HG03469 (cell line): ENCODE data around the gene ARHGAP15.
"Not testable (repeated sequence)": the region's sequence is repeated elsewhere in the genome, so short reads cannot be mapped to it uniquely, and the experiment has no call there.

Experiments used
- ATAC-seq: cut with Tn5 transposase; IDR thresholded peaks from one replicate; pipeline ENCODE4 v1.9.1; 2021; ENCODE audit warnings: mild to moderate bottlenecking, moderate library complexity, moderate number of reproducible peaks; ENCODE audit not compliant: unreplicated experiment

Gene ARHGAP15

DNA sequence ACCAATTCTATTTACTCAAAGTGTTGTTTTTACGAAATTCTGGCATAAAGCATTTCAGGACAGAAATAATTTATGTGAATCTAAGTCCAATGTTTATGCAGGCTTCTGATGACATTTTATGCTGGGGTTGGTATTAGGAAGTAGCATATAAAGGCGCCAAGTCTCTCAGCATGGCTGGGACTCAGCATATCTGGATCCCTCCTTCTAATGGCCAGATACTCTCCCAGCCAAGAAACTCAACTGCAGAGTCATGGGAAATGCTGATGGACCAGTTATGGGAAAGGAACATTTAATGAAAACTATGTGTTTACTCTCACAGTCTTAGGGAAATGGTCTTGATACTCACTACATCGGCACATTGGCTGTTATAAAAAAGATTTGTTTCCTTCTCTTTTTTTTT is 392.2 kb downstream of the ARHGAP15 start:
- ATAC-seq: no peak

DNA sequence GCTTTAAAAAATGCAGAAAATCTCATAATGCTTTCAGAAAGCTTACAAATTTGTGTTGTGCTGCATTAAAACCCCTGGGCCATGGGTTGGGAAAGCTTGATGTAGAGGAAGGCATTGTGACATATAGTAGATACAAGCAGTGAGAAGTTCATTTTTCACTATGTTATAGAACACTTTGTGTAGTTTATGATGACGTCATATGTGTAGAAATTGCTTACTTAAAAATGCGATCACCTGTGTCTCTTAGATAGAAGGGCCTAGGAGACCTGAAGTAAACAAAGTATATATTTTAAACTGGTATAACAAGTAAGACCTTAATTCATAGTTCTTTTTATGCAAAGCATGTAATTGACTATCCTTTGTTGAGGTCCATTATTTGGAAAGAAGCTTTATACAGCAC is 393.5 kb downstream of the ARHGAP15 start:
- ATAC-seq: no peak

DNA sequence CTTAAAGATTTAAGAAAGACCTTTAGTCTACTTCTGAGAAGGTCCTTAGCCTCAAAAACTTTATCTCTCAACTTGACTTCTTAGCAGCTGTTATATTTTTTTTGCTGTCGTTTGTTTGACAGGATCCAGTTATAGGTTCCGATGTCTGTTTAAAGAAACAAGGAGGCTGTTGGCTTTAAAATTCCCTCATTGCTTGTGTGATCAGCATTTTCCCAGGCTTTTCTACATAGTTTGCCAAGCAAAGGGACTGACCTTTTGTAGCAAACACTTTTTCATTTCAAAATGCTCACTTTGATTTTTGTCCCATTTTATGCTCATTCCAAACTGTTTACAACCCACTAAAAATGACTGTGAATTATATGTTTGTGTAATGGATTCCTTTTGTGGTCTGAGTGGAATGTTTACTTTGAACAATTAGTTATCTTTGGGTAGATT is 394.9 kb downstream of the ARHGAP15 start:
- no peak for ATAC-seq

DNA sequence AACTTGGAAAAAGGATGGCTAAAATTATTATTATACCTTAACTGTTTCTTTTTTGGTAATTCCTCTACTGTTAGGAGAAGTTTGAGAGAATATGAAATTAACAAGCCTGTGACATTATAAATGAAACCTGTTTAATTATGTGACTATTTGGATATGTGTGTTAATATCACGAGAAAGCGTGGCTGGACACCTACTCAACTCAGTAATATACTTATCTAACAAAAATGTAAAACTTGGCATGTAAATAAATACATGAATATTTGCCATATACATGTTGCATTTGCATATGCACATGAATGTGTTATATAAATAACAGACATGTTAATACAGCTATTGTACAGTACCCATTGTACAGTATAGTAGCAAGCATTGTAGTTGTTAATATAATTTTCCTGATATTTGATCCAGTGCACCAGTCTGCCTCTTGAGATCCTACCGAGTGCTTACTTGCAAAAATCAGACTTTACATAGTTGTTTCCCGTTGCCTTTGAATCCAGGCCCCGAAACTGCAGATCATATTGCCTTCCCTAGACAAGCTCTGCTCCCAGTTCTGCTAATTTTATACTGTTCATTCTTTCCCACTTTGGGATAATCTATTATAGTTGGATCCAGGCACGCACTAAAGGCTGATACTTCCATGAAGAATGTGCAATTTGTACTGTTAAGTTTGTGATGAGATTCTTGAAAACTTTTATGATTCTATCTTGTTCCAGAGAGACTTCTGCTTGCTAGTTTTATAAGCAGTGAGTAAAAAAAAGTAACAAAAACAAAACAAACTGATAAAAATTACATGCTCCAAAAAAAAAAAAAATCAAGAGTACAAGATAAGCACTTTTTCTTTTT is 395.6 kb downstream of the ARHGAP15 start:
- no peak for ATAC-seq

DNA sequence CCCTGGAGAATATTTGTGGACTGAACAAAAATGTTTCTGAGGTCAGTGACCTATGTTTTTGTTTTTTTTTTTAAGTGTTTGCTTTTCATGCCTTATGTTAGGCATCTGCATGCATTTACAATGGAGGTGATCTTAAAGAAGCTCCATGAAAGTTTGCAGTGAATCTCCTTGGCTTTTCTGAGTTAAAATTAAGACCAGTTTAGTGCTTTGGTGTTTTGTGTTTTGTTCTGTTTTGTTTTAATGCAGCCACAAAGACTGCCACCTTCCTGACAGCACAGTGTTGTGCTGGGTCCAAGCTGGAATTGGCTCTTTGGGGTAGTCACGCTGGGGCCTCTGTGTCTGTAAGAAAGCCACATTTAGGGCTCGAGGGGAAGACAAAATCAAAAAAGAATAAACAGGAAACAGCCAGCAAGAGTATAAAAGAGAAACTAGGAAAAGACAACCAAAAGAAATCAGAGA is 396.2 kb downstream of the ARHGAP15 start:
- ATAC-seq: no peak

DNA sequence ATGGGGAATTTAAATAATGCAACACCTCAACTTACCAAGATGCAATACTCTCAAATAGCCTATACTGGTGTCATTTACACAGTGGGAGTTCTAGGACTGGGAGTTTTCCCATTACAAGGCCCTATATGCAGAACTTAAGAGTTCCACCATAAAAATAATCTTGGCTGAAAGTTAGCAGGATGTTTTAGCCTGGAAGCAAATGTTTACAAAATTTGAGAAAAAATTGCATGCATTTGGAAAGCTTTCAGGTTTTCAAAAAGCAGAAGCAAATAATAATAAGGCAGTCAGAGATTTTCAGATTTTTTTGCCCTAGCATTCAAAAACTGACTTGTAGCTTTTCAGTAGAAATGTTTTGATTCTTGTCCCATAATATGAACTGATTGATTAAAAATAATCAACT is 397.3 kb downstream of the ARHGAP15 start:
- no peak for ATAC-seq

DNA sequence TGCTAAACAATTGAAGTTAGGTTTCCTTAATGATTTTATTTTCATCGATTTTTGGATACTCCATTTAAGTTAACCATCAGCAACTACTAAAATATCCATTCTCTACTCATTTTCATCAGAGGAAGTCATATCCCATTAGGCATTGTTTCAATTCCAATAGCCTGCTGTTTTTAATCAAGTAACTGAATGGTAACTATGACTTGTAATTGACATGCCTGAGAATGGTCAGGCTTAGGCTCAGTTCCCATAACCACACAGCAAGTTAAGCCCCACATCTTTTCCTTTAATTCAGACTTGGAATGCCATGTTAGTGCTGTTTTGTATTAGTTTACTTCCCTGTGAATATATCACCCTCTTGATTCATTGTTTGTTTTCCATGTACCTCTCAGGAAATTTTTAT is 398.8 kb downstream of the ARHGAP15 start:
- no peak for ATAC-seq

DNA sequence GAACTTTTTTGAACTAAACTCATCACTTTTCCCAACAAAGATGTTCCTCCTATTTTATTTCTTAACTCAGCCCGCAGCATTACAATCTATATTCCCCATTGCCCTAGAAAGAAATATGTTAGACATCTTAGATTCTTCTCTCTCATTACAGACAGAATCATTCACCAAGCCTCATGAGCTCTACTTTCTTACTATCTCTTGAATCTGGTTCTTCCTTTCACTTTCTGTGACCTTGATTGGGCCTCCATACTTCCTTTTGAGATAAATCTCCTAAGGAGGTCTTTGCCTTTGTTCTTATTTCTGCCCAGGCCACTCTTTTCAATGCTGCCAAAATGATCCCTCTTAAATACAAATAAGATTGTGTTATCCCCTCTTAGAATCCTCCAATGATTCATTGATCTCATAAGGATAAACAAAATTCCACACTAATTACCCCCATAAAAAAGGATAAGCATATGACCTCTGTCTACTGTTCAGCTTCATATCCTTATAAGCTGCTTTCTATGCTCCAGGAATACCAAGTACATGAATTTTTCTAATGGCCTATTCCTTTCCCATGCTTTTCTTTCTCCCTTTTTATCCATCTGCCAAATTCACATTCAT is 400.0 kb downstream of the ARHGAP15 start:
- no peak for ATAC-seq

DNA sequence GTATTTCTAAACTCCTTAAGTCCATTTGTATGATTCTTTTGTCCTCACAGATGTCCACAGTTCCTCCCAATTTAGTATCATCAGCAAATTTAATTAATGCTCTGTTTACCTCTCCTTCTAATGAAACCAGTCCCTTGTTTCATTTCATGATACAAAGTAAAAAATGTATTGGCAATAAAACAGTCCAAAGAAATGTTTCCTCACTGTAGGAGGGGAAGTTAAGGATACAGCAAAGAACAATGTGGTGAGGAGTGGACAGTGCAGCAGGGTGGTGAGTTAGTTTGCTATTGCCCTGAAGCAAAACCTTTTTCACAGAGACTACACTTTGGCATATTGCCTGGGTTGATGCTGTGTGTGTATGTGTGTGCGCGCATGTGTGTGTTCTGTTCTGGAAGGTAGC is 401.5 kb downstream of the ARHGAP15 start:
- no peak for ATAC-seq

DNA sequence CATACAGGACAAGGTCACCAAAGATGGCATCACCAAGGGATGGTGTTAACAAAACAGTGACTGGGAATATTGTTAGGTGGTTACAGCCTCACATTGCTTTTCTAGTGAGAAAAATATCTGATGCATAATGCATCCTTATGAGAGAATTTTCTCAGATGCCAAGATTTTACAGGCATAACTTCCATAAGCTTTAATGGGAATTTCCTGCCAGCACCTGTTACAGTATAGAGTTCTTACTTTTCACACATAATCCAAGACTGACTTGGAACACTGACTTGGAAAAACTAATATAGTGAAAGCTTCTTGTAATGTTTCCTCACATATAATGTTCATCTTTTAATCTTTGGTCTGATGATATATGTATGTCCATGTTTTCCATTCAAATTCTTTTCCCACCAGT is 402.8 kb downstream of the ARHGAP15 start:
- no peak for ATAC-seq

DNA sequence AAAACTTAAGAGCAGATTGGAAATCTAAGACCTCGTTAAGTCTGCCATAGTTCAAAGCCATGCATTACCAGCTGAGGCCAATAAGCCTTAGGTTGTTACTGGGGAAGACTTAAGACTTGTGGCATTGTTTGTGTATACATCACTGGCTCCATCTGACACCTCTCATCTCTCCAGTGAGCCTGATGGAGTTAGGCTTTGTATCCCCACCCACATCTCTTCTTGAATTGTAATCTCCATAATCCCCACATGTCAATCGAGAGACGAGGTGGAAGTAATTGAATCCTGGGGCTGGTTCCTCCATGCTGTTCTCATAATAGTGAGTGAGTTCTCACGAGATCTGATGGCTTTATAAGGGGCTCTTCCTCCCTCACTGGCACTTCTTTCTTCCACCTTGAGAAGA is 404.6 kb downstream of the ARHGAP15 start:
- ATAC-seq: no peak

DNA sequence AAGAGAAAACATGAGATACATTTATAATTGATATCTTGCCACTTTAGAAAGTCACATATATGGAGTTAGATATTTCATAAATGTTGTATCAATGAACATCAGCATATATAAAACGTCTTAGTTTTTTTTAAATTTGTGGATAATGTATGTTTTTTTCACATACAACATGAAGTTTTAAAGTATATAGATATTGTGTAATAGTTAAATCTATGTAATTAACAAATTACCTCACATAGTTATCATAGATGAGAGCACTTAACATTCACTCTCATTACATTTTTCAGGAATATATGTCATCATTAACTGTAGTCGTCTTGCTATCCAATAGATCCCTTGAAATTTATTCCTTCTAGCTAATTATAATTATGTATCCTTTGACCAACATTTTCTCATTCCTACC is 406.6 kb downstream of the ARHGAP15 start:
- ATAC-seq: no peak

DNA sequence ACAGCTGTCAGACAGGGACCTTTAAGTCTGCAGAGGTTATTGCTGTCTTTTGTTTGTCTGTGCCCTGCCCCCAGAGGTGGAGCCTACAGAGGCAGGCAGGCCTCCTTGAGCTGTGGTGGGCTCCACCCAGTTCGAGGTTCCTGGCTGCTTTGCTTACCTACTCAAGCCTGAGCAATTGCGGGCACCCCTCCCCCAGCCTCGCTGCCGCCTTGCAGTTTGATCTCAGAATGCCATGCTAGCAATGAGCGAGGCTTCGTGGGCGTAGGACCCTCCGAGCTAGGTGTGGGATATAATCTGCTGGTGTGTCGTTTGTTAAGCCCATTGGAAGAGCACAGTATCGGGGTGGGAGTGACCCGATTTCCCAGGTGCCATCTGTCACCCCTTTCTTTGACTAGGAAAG is 412.7 kb downstream of the ARHGAP15 start:
- ATAC-seq: not testable (repeated sequence)

DNA sequence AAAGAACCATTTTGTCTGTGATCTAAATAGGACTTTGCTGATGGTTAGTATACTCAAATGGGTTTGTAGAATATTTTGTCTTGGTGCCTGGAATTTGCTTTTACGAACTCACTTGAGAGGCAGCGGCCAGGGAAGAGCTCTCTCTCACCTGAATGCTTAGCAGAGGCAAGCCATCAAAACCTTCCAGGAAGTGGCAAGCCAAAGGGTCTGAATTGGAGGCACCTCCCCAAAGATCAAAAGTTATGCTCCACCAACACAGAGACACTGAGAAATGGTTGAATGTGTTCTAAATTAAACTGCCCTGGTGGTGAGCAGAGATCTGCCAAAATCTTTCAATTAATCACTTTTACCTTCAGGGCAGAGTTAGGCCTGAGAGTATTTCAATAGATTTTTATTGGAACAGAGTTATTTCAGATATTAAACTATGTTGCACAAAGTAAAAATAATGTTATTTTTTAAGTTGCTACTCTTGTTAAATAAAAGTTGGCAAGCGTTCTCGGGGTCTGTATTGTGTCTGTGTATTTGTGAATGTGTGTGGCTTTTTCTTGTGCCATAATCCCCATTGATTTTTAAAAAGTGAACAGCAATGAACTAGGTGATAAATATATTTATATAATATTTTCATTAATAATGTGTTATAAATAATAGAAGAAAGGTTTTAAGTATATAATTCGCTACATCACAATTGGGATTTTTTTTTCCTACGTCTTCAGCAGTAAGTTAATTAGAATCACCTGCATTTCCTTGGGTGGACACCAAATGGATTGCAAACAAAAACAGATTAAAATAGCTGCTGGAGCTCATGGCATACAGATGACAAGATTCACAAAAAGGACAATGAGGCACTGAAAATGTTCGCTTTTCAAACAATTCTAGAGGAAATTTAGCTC is 416.1 kb downstream of the ARHGAP15 start:
- ATAC-seq: no peak

DNA sequence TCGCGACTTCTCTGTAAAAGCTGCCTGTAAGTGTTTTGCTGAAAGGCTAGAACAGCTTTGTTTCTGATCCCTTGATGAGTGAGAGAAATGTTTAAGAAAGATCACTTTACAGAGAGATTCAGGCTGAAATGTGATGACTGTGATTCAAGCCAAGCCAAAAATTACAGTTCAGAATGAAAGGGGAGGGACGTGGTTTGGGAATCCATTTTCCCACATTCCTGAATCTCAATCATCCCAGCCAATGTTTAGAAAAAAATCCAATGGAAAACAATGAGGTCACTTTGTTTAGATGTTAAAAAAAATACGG is 416.7 kb downstream of the ARHGAP15 start:
- ATAC-seq: no peak

DNA sequence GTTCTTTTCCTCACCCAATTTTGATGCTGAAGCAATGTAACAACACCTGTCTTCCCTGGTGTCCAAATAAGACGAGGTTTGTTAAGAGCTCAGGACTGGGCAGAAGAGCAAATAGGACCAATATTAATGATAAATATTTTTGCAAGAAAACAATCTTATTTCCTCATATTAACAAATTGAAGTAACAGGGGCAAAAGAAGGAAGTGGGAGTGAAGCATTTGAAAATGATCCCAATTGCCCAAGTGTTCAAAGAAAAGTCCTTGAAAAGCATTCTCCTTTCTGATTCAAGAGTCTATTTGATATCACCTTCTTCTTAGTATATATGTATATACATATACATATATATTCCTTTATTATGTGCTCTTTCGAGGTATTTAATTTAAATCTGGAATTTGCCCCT is 418.8 kb downstream of the ARHGAP15 start:
- ATAC-seq: no peak

DNA sequence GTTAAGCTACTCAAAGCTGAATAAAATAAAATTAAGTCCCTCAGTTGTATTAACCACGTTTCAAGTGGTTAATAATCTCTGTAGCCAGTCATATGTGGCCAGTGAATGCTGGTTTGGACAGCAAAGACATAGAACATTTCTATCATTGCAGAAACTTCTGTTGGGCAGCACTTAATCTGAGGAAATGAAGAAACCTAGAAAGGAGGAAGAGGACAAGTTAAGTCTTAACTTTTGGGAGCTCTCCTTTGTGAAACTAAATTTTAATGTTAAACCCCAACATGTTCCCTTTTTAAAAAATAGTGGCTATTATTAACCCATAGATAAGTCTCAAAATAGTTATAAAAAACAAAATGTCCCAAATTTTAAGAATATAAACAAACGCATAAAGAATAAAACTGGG is 421.3 kb downstream of the ARHGAP15 start:
- ATAC-seq: no peak

DNA sequence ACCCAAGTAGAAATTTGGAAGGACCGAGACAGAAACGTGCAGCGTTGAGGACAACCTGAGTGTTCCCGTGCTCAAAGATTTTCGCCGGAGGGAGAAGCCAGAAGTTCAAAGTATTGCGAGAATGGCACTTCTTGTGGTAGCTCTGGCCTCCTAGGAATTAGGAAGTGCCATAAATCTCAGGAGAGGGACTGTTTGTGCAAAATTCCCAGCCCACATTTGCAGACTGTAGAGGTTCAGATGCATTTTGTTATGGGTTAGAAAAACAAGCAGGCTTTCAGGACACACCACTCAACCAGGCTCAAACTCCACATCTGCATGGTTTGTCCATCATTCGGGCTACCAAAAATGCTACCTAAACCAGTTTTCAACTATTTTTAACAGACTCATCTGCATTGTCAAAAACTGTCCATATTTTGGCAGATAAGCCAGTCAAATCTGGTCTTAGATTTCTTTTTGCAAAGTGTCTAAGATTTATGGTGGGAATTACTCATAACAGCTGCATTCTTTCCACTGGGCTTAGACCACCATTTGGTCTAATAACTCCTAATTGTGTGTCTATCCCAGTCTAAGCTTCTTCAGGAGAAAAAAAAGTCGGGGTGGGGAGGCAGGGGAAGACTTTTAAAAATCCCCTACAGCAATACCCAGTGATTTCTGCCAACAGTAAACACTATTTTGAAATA is 422.9 kb downstream of the ARHGAP15 start:
- no peak for ATAC-seq

DNA sequence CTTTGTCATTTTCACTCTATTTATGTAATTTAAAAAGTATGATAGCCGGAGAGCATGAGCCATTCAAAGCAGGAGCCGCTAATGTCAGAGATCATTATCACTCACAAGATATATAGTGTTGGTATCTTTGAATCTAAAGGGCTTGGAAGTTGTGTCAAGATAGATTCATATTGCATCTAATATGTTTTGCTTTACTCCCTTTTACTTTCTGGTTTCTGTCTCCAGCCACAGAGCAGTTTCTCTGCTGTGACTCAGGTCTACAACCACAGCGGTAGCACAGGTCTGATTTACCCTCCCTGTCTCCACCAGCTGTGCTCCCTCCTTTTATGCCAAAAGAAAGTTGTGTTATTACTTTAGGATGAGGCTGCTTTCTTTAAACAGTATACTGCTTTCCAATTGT is 424.0 kb downstream of the ARHGAP15 start:
- no peak for ATAC-seq

DNA sequence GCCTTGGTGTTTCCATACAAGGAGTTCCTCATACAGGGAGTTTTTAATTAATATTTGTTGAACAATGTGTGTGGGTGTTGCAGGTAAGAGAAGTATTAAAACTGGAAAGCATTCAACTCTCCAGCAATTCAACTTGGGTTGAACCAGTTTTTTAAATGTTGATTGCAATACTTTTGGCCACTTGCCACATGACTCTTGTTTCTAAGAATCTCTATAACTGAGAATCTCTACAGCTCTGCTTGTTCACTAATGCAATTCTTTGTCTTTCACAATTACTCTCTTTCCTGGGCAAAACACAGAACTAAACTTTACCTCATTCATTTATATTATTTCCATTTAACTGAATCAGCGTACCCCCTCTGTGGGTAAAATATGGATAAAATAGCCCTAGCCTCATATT is 429.4 kb downstream of the ARHGAP15 start:
- no peak for ATAC-seq

DNA sequence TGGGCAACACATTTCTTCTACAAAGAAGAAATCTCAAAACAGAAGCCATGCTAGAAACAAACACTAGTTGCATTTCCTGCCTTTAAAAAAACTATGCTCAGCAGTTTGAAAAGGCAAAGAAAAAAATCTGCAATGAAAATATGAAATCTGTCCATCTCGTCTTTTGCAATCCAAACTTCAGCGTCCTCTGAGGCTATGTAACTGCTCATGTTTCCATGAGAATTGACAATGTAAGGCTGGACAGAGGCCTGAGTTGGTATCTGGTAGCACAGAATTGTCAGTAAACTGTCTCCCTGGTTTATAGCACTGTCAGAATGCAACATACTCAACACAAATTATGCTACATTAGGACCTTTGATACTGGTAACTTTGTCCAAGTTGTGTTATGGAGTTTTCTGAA is 429.9 kb downstream of the ARHGAP15 start:
- ATAC-seq: no peak
